ENCODE results near the gene MNAT1.

Gene MNAT1

GRCh38 chr14:60972295-60972694 lies 237.7 kb downstream of the MNAT1 start:
- no peak for TF ChIP-seq CTCF (conservative IDR thresholded peaks at IDR 0.05; ENCODE audit: low read depth, low read length)
- H3K4me3 ChIP-seq (ENCODE audit: low read length), result no peak overlapping the region
- no peak for DNase-seq (ENCODE audit: low read depth)

- no peak overlapping the region for H3K4me3 ChIP-seq (ENCODE audit: low read length)
- no peak for DNase-seq (ENCODE audit: low read depth)
- no peak for TF ChIP-seq CTCF (conservative IDR thresholded peaks at IDR 0.05; ENCODE audit: low read depth, low read length)
Observed at GRCh38 chr14:60973070-60973469, 238.5 kb downstream of the MNAT1 start.

GRCh38 chr14:60974090-60974651 lies 239.6 kb downstream of the MNAT1 start:
- no peak for TF ChIP-seq CTCF (conservative IDR thresholded peaks at IDR 0.05; ENCODE audit: low read depth, low read length)
- H3K4me3 ChIP-seq (ENCODE audit: low read length), result no peak overlapping the region
- DNase-seq (ENCODE audit: low read depth), result no peak

- DNase-seq (ENCODE audit: low read depth), result no peak
- H3K4me3 ChIP-seq (ENCODE audit: low read length), result no peak overlapping the region
- TF ChIP-seq CTCF (conservative IDR thresholded peaks at IDR 0.05; ENCODE audit: low read depth, low read length), result no peak
Observed at GRCh38 chr14:60975551-60975950, 241.0 kb downstream of the MNAT1 start.

- no peak for DNase-seq (ENCODE audit: low read depth)
- no peak for TF ChIP-seq CTCF (conservative IDR thresholded peaks at IDR 0.05; ENCODE audit: low read depth, low read length)
- H3K4me3 ChIP-seq (ENCODE audit: low read length), result no peak overlapping the region
Observed at GRCh38 chr14:60977847-60978246, 243.3 kb downstream of the MNAT1 start.

GRCh38 chr14:60980811-60981632 lies 246.5 kb downstream of the MNAT1 start, which contains the start of the genes SLC38A6 and TRMT5:
Gene SLC38A6 (plus strand): TSS chr14:60981245. CDS start chr14:60981278, 33 bp downstream.
Gene TRMT5 (minus strand): TSS chr14:60981079. CDS start chr14:60980973, 106 bp downstream.
- DNase-seq (ENCODE audit: low read depth), result peak; percentile 85
- TF ChIP-seq CTCF (conservative IDR thresholded peaks at IDR 0.05; ENCODE audit: low read depth, low read length), result no peak
- H3K4me3 ChIP-seq (ENCODE audit: low read length), result peak within 1 kb of the TSS; percentile 89

All from retinal pigment epithelial cell (primary cell).